Prostate gland (tissue), 2 donors: ENCODE measurements around the gene MET. TPM values are rescaled to one million over a fixed set of nuclear protein-coding genes. Genes with fewer than 3 reads are reported as not detected.

ENCODE experiments used
- DNase-seq: peaks from one replicate; pipeline ENCODE4 v3.0.0-alpha.2; 2019; ENCODE audit warnings: low spot score
- H3K27ac ChIP-seq, 2 donors: fragments of 200-600 bp; sonication (generic); 2 replicates each; pipeline ENCODE4 v1.5.1; 2017 to 2019
- H3K27me3 ChIP-seq: fragments of 200-600 bp; sonication (generic); replicated peaks from 2 replicates; pipeline ENCODE4 v1.5.1; 2019; ENCODE audit not compliant: insufficient read depth
- H3K36me3 ChIP-seq, 2 donors: fragments of 200-600 bp; sonication (generic); 1 replicate in 1 of 2; 2 replicates in 1 of 2; pipeline versions ENCODE4 v1.5.1 to v1.8.1; 2017 to 2019
- H3K4me1 ChIP-seq: fragments of 200-600 bp; sonication (generic); replicated peaks from 2 replicates; pipeline ENCODE4 v1.5.1; 2019
- H3K4me3 ChIP-seq, 2 donors: fragments of 200-600 bp; sonication (generic); 2 replicates each; pipeline ENCODE4 v1.5.1; 2017 to 2019
- H3K9me3 ChIP-seq: fragments of 200-600 bp; sonication (generic); 2 replicates; pipeline ENCODE4 v1.5.1; 2017
- POLR2A ChIP-seq: fragments of 450-650 bp; IDR thresholded peaks from one replicate; pipeline ENCODE4 v1.6.1; 2016; ENCODE audit warnings: antibody characterized with exemption, mild to moderate bottlenecking
- POLR2AphosphoS5 ChIP-seq: sonication (generic); formaldehyde crosslinking; IDR thresholded peaks from one replicate; pipeline ENCODE4 v1.6.1; 2017; ENCODE audit warnings: antibody characterized with exemption
- WGBS: methylation state at CpG from one replicate; pipeline ENCODE4 v1.1.5; 2018; 5-methylcytosine and 5-hydroxymethylcytosine counted together
- intact Hi-C: fragments of 100-400 bp; cut with DNase I; formaldehyde crosslinking; loops from one replicate; pipeline ENCODE4 v1.14.2; 2022
- total RNA-seq, 2 donors: library from RNA; depleted of rRNA; stranded (reverse); fragments of >200 nt; gene quantifications; one replicate each; pipeline ENCODE4 v1.1.0, GENCODE V29; 2016
- TF ChIP-seq, protein P1 (sequence below), 4 experiments: fragments of 200-600 bp in 2 of 4; fragments of 450-650 bp in 2 of 4; sonication (generic) in 2 of 4; IDR thresholded peaks; 1 replicate in 3 of 4; 2 replicates in 1 of 4; pipeline ENCODE4 v1.5.1; 2016 to 2019; ENCODE audit warnings: antibody characterized with exemption in 4 of 4, mild to moderate bottlenecking in 2 of 4, moderate library complexity in 2 of 4

Gene MET
- total RNA-seq, 2 donors from 2014 or later, result 14.2 to 17.0 TPM

DNA sequence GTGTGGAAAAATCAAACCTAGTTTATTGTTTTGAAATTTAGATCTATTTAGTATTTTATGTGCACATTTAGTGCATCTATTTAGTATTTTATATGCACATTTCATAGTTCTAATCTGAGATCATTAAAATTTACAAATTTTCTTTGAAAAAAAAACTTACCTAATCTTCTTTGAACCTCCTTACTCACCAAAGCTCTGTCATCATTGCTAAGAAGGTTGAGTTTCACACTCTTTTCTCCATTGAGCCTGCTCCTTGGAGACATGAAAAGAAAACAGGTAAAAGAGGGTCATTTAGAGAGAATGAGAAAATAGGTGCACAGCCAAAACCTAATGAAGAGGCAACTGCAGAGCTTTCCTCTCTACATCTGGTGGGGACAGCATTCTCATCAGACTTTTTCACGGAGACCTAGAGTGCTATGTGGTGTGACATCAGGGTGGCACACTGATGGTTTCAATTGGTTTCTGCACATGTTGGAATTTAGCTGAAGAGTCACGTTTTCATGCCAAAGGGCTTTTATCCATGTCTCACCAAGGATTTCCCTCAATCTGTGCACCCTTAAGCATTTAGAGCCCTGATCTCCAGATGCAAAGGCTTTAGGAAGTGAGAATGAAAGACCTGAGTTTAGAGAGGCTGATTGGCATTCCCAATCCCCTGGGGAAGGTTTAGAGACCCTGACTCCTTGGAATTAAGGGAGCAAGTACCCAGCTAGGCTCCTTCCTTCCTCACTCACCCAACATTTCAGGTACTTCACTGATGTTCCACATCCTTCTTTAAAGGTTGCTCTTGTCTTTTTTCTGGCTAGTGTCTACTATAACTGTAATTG, 101.1 kb downstream of the MET start:
- 84% methylated on average over 2 of the region's 2 CpGs for WGBS
- no peaks in the 10 kb centered on the region for H3K9me3 ChIP-seq
- no peaks in the 10 kb centered on the region for H3K36me3 ChIP-seq
- H3K4me1 ChIP-seq, result no peaks in the 10 kb centered on the region
- no peak for DNase-seq
- intact Hi-C loops, result no loop called here
- H3K4me3 ChIP-seq, result no peak overlapping the region
- TF ChIP-seq, protein P1, sequence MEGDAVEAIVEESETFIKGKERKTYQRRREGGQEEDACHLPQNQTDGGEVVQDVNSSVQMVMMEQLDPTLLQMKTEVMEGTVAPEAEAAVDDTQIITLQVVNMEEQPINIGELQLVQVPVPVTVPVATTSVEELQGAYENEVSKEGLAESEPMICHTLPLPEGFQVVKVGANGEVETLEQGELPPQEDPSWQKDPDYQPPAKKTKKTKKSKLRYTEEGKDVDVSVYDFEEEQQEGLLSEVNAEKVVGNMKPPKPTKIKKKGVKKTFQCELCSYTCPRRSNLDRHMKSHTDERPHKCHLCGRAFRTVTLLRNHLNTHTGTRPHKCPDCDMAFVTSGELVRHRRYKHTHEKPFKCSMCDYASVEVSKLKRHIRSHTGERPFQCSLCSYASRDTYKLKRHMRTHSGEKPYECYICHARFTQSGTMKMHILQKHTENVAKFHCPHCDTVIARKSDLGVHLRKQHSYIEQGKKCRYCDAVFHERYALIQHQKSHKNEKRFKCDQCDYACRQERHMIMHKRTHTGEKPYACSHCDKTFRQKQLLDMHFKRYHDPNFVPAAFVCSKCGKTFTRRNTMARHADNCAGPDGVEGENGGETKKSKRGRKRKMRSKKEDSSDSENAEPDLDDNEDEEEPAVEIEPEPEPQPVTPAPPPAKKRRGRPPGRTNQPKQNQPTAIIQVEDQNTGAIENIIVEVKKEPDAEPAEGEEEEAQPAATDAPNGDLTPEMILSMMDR (IDR thresholded peaks at IDR 0.05), result no peak
- TF ChIP-seq POLR2AphosphoS5 (no peak), POLR2A (no peak)
- no peaks in the 10 kb centered on the region for H3K27me3 ChIP-seq
- no peak overlapping the region for H3K27ac ChIP-seq

DNA sequence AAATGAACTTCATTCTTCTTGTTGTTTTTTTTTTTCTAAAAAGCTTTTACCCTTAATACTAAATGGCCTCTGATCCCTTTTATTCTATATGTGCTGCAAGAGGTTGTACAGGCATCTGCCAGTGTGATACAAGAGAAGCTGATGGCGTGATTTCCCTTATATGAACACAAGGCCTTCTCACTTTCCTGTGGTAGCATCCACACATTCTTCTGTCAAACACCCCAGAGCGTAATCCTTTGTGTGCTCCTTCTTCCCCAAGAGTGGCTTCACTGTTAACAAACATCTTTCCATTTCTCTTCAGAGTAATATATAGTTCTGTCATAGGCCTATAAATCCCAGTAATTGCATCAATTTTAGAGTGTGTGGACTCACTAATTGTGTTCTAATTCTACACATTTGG, 104.0 kb downstream of the MET start:
- Histone ChIP-seq H3K4me1 (no peaks in the 10 kb centered on the region), H3K9me3 (no peaks in the 10 kb centered on the region), H3K27ac (no peak overlapping the region), H3K4me3 (no peak overlapping the region), H3K36me3 (no peaks in the 10 kb centered on the region), H3K27me3 (no peaks in the 10 kb centered on the region)
- TF ChIP-seq POLR2AphosphoS5, result no peak
- TF ChIP-seq POLR2A, result no peak
- TF ChIP-seq, protein P1 (IDR thresholded peaks at IDR 0.05), result no peak
- no peak for DNase-seq
- WGBS, result 92% methylated on average over 2 of the region's 2 CpGs
- intact Hi-C loops, result no loop called here

DNA sequence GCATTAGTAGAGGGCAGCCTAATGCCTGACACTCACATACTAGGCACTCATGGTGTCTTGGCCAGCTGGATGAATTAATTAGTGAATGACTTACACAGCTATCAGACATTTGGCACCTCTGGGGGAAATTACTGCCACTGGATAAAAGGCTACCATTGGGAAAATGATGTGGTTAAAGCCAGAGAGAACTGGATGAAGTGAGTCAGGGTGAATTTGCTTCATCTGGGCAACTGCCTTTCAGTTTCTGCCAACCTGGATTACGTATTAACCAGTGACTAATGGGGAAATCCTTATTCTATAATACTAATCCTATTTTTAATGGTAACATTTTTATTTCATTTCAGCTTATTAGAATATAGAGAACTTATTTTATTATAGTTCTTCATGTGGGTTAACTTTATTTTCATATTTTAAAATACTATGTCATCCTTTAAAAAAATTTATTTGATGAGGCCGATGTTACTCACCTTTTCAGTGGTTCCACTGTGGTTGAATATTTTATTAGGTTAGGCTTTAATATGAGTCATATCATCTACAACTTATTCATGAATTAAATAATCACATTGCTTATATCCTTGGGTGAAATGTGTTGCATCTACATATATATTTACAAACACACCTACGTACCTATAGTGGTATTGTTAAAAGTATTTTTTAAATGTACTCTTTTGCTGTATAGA, 104.8 kb downstream of the MET start:
- Histone ChIP-seq H3K4me3 (no peak overlapping the region), H3K27ac (no peak overlapping the region), H3K4me1 (no peaks in the 10 kb centered on the region), H3K27me3 (no peaks in the 10 kb centered on the region), H3K9me3 (no peaks in the 10 kb centered on the region), H3K36me3 (no peaks in the 10 kb centered on the region)
- WGBS, result 70% methylated on average over 3 of the region's 3 CpGs
- no peak for DNase-seq
- intact Hi-C loops, result no loop called here
- TF ChIP-seq, protein P1 (IDR thresholded peaks at IDR 0.05), result no peak
- TF ChIP-seq POLR2A, result no peak
- TF ChIP-seq POLR2AphosphoS5, result no peak

DNA sequence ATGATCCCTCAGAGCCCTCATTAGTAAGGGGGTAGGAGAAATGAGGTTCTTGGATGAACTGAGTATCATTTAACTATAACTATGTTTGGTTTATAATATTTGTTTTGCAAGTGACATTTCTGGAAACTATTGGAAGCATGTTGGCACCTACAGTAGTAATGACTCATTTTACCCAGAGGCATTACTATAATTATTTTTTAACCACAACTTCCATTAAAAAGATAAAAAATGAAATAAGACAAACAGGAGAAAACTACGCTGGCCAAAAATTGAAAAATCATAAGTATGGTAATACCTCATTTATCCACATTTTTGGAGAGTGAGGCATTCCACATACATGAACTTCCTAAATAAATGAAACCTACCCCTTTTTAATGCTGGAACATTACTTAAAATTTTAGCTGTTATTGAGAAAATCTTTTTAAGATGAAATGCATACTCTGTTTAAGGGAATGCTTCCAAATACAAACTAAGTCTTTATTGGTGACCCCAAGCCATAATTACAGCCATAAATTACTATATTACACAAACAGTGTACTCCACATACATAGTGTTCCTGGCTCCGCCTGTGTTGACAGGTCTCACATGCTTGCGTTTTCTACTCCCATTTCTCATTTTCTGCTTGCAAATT, 105.8 kb downstream of the MET start:
- TF ChIP-seq POLR2AphosphoS5 (no peak), POLR2A (no peak)
- TF ChIP-seq, protein P1 (IDR thresholded peaks at IDR 0.05), result no peak
- no peak for DNase-seq
- Histone ChIP-seq H3K27ac (no peak overlapping the region), H3K27me3 (no peaks in the 10 kb centered on the region), H3K36me3 (no peaks in the 10 kb centered on the region), H3K4me3 (no peak overlapping the region), H3K4me1 (no peaks in the 10 kb centered on the region), H3K9me3 (no peaks in the 10 kb centered on the region)
- intact Hi-C loops, result no loop called here
- WGBS, result 55% methylated on average over 3 of the region's 3 CpGs
